UCSD-AML1 (cell line): ENCODE results near the gene PRM2.

Experiments
- DNase-seq: peaks from one replicate; lab custom pipeline; 2025; ENCODE audit not compliant: unreplicated experiment; lab: John Stamatoyannopoulos, UW

Gene PRM2

DNA sequence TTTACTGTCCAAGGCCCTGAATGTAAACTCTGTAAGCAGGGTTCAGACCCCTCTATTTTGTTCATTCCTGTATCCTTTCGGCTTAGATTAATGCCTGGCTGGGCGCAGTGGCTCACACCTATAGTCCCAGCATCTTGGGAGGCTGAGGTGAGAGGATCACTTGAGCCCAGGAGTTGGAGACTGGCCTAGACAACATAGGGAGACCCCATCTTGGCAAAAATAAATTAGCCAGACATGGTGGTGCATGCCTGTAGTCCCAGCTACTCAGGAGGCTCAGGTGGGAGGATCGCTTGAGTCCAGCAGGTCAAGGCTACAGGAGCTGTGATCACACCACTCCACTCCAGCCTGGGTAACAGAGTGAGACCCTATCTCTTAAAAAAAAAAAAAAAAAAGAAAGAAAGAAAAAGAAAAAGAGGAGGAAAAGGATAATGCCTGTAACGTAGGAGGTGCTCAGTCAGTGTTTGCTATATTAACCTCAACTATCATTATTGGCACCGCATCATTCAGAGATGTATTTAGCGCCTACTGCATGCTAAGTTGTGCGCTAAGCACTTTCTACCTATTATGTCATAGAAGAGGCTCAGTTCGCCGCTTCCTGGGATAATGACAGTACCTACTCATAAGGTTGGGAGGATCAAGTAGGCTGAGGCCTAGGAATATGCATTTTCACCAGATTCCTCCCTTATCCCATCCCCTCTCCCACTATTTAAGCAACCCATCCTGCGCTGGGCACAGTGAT lies 25.3 kb downstream of the PRM2 start:
- no peak for DNase-seq

DNA sequence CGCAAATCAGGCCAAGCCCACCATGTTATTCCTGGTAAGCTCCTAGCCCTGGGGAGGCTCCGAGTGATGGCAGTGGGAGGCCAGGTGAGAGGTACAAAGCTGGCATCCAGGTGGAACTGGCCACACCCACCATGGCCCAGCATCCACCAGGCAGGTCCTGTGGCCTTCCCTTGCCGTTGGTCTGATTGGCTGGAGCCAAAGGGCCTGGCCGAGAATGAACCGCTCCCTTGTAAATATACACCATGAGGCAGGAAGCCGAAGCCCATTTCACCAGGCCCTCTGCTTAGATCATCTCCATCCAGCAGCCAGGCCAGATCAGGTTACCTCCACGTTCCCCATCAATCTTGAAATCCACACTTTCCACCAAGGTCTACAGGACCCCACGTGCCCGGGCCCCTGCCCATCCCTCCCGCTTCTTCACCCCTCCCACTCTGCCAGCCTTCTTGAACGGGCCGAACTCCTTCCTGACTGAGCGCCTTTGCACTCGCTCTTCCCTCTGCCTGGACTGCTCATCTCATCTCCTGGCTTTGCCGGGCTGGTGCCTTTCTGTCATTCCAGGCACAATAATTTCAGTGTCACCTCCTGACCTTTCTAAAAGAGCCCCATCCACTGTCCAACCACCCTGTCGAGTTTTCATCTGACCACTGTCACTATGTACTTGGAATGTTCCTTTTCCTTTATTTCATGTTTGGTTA lies 26.0 kb downstream of the PRM2 start:
- no peak for DNase-seq

DNA sequence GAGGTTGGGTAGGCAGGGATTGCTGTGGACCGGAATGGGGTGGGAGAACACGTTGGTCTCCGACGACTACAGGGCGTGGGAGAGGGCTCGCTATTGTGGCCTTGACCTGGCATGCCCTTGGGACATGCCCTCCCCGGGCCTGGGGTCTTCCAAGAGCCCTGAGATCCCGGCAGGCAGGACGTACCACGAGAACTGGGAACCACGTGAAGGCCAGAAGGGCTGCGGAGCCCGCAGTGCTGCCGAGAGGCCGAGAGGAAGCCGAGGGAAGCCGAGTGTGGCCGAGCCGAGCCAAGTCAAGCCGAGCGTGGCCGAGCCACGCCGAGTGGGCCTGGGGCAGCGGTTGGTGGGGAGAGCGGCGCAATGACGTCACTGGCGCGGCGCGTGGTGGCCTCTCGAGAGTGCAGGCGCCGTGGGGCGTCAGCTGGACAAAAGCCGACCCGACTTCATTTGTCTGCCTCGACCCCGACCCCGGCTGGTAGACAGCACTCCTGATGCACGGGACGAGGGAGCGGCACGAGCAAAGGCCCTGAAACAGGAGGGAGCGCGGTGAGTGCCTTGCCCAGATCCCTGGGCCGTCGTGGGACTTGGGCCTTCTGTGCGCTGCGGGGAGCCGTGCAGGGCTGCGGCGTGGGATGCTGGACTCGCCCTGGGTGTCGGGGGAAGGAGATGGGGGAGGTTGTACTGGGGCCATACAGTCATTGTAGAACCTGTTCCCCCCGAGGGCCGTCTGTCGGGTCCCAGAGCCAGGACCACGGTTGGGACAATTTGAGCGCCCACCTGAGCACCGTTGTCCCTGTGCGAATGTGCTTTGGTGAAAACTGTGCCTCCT lies 26.8 kb downstream of the PRM2 start:
- DNase-seq, result no peak

GRCh38 chr16:11248133-11248532 lies 28.1 kb downstream of the PRM2 start:
- DNase-seq, result no peak

- no peak for DNase-seq
These were observed 30.3 kb downstream of the PRM2 start for GRCh38 chr16:11245988-11246387.

- no peak for DNase-seq
These were observed 31.0 kb downstream of the PRM2 start for GRCh38 chr16:11245222-11245737.

GRCh38 chr16:11242658-11243057 lies 33.6 kb downstream of the PRM2 start:
- no peak for DNase-seq

GRCh38 chr16:11241480-11242204 lies 34.6 kb downstream of the PRM2 start:
- DNase-seq, result no peak

DNA sequence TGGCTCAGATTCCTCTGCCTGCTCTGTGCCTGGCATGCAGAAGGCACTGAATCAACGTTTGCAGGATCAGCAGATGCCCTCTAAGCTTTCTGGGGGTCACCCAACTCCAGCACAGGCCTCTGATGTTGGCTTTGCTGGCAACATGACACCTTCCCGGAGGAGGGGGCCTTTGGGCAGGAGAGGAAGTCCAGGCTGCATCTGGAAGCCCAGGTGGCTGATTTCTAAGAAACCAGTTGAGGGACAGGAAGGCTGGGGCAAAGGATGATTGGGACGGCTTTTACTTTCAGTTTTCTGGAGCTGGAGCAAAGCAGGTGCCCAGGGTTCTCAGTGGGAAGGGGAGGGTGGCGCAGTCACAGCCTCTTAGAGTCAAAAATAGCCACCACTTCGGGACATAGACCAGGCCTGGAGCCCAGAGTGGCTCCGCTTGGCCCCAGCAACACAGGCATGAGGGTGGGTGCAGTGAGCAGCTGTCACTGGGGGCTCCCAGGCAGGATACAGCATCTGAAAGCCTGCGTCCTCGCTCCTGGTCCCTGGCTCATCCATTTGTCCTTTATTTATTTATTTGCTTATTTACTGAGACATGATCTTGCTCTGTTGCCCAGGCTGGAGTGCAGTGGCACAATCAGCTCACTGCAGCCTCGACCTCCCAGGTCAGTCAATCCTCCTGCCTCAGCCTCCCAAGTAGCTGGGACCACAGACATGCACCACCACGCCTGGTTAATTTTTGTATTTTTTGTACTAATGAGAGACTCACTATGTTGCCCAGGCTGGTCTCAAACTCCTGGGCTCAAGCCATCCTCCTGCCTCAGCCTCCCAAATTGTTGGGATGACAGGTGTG lies 35.4 kb downstream of the PRM2 start:
- peak; percentile 45 for DNase-seq

- no peak for DNase-seq
These were observed 36.3 kb downstream of the PRM2 start for GRCh38 chr16:11239644-11240632.

DNA sequence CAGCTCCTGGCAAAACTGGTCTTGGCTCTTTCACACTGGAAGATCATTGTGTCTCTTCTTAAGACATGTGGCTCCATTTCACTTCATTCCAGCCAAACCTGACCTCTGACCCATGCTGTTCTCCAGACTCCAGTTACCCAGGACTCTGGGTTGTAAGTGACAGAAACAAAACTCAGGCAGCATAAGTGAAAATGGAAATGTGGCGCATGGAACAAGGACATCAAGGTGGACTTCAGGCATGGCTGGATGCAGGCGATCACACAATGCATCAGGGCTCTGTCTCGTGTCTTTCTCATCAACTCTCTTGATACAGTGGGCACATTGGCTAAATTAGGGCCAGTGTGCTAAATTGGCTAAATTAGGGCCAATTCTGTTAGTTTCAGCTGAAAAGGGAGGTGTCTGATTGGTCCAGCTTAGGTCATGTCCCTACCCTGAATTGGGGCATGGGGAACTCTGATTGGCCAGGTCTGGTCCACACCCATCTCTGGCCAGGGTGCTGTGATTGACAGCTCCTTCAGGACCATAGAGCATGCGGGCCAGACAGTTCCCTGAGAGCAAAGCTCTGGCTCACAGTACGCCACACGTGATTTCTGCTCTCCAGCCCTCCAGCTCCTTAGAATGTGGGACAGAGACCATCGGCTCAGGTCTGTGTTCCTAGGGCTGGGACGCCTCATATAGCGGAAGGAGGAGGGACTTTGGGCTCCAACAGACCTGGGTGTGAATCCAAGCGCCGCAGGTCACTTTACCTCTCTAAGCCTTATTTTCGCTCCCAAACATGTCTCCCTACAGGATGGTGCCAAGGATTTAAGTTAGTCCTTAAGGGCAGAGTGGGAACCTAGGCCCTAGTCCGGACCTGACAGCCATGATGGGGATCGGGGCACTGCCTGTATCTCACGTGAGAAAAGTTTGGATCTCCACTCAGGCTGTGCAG lies 37.7 kb downstream of the PRM2 start:
- no peak for DNase-seq

- DNase-seq, result peak; percentile 66
These were observed 39.6 kb downstream of the PRM2 start for GRCh38 chr16:11236461-11237254.

- peak; percentile 46 for DNase-seq
These were observed 40.6 kb downstream of the PRM2 start for GRCh38 chr16:11235703-11235991.

- DNase-seq, result no peak
These were observed 41.2 kb downstream of the PRM2 start for GRCh38 chr16:11234884-11235702.

GRCh38 chr16:11233727-11234376 lies 42.4 kb downstream of the PRM2 start:
- peak; percentile 71 for DNase-seq
